Erythroblast (primary cell): Measurements from ENCODE around the gene SLC29A2.

Experiments
- DNase-seq, 2 experiments: peaks; one replicate each; lab custom pipeline; 2025; lab: John Stamatoyannopoulos, UW
- GATA1 ChIP-seq: IDR thresholded peaks from 2 replicates; pipeline ENCODE4 v1.6.1; 2011; ENCODE audit warnings: low read depth, mild to moderate bottlenecking, control low read depth, low read length, moderate library complexity
- POLR2A ChIP-seq: IDR thresholded peaks from 2 replicates; pipeline ENCODE4 v1.6.1; 2011; ENCODE audit warnings: mild to moderate bottlenecking, low read length

SLC29A2 gene

GRCh38 chr11:66347425-66348276 is 23.9 kb downstream of the SLC29A2 start, which contains the start of gene B4GAT1:
Gene B4GAT1 (minus strand): TSS chr11:66347629. CDS start chr11:66347545, 84 bp downstream.
- TF ChIP-seq GATA1 (no peak), POLR2A (peak; percentile 25)

GRCh38 chr11:66346476-66347424 is 24.8 kb downstream of the SLC29A2 start:
- no peak for DNase-seq
- TF ChIP-seq POLR2A: no peak
- TF ChIP-seq GATA1: no peak

More at GRCh38 chr11:66347425-66348276, 23.9 kb downstream of the SLC29A2 start, which contains the start of gene B4GAT1:
- DNase-seq: peak; percentile 82 to 86

GRCh38 chr11:66345316-66345649 is 26.3 kb downstream of the SLC29A2 start:
- TF ChIP-seq GATA1: no peak
- no peak for TF ChIP-seq POLR2A

GRCh38 chr11:66344550-66345315 is 26.8 kb downstream of the SLC29A2 start, which contains the start of gene BRMS1:
Gene BRMS1 (minus strand): TSS chr11:66345104. CDS start chr11:66342234, 2,870 bp downstream.
- TF ChIP-seq POLR2A (peak; percentile 88), GATA1 (no peak)
- peak; percentile 98 to 99 for DNase-seq

More at GRCh38 chr11:66345316-66345649, 26.3 kb downstream of the SLC29A2 start:
- DNase-seq: no peak

- DNase-seq: no peak
- TF ChIP-seq GATA1 (no peak), POLR2A (no peak)
Observed at GRCh38 chr11:66343176-66343575, 28.4 kb downstream of the SLC29A2 start.

DNA sequence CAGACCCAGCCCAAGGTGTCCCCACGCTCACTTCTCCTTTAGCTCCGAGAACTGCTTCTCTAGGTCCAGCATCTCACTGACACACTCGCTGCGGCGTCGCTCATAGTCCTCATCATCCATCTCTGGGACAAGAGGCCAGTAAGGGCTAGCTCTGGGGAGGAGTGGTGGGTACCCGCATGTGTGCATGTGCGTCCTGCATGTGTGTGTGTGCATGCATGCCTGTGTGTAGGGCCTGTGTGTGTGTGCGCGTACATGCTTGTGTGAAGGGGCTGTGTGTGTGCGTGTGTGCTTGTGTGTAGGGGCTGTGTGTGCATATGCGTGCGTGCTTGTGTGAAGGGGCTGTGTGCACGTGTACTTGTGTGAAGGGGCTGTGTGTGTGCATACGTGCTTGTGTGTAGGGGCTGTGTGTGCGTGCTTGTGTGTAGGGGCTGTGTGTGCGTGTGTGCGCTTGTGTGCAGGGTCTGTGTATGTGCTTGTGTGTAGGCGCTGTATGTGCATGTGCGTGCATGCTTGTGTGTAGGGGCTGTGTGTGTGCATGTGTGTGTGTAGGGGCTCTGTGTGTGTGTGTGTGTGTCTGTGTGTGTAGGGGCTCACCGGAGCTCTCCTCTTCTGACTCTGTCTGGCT is 29.9 kb downstream of the SLC29A2 start:
- TF ChIP-seq GATA1: no peak
- TF ChIP-seq POLR2A: no peak

DNA sequence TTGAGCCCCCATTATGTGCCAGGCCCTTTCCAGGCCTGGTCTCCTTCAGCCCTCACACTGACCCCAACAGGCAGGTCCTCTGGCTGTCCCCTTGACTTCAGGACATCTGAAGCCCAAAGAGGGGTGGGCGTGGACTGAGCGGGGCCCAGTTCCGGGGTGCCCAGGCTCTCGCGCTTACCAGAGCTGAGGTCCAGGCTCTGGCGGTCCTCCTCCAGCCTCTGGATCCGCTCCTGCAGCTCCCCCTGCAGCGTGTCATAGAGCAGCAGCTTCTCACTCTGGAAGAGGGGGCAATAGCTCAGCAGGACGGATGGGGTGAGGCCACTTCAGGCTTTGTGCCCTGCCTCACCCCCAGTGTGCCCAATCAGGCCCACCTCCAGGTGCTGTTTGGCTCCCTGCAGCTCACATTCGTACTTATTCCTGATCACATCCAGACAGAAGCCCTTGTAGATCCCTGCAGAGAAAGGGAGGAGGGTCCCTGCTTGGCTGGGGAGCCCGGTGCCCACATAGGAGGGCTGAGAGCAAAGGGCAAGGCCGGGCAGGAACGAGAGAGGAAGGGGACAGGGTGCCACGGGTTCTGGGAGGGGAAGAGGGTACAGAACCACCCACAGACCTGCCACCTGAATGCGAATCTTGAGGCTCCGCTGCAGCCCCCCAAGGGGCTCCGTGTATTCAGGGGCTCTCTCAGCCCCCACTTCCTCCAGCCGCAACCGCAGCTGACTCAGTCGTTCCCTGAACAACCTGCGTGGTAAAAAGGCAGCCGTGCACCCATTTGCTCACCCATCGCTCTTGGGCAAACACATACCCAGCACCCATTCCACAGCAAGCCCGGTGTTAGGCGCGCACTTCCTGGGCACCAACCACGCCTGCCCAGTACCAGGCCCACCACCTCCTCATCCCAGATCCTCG is 30.7 kb downstream of the SLC29A2 start:
- TF ChIP-seq POLR2A: no peak
- no peak for TF ChIP-seq GATA1
- DNase-seq: no peak

More for the DNA sequence above, 29.9 kb downstream of the SLC29A2 start:
- no peak for DNase-seq

DNA sequence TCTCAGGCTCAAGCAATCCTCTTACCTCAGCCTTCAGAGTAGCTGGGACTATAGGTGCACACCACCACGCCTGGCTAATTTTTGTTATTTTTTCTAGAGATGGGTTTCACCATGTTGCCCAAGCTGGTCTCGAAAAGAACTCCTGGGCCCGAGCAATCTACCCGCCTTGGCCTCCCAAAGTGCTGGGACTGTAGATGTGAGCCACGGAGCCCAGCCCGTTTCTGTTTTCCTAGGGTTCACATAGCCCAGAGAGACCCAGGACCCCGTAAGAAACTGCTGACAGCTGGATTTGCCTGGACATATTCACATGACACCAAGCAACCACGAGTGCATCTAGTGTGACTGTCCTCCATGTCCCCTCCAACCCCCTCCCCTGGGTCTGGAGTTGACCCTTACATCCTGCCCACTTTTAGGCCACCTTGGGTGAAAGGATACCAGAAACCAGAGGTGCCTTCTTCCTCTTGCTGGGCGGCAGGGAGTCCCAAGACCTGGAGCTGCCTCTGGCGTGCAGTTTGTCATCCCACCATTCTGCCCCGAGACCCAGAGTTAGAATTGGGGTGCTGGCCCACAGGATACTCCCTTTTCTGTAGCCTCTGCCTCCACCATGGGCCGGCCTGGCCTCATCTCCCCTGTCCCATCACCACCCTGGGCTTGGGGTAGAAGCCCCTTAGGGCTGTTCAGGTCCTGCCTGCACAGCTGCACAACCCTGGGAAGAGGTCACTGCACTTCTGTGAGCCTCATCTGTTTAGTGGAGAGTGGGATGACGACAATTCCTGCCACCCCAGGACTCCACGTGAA is 31.7 kb downstream of the SLC29A2 start:
- no peak for DNase-seq
- TF ChIP-seq POLR2A: no peak

DNA sequence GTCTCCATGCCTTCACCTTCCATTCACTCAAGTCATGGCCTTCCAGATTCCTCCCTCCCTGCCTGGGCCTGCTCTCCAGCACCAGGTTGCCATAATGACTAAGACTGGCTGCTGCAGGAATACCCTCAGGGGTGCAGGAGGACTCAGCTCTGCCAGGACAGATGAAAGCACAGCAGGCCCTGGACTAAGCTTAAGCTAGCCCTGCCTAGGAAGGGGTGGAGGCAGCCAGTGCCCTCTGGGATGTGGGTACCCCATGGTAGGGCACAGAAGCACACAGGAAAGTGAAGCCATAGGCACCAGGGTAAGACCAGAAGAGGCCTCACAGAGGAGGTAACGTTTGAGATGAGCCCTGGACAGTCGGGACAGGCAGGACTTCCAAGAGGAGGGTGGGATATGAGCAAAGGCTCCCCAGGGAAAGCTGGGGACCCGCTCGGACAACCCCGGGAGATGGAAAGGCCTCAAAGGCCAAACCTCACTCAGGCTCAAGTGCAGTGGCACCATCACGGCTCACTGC is 32.3 kb downstream of the SLC29A2 start:
- no peak for DNase-seq
- TF ChIP-seq GATA1: no peak
- TF ChIP-seq POLR2A: no peak

- DNase-seq: no peak
- no peak for TF ChIP-seq GATA1
- no peak for TF ChIP-seq POLR2A
Observed at GRCh38 chr11:66338276-66339161, 33.0 kb downstream of the SLC29A2 start.
